GM19238 (cell line): ENCODE data around the gene TSPAN18.

Experiments used
- DNase-seq: peaks from one replicate; pipeline ENCODE4 v3.0.0; 2011; ENCODE audit warnings: low spot score; ENCODE audit not compliant: insufficient read length

Gene TSPAN18

DNA sequence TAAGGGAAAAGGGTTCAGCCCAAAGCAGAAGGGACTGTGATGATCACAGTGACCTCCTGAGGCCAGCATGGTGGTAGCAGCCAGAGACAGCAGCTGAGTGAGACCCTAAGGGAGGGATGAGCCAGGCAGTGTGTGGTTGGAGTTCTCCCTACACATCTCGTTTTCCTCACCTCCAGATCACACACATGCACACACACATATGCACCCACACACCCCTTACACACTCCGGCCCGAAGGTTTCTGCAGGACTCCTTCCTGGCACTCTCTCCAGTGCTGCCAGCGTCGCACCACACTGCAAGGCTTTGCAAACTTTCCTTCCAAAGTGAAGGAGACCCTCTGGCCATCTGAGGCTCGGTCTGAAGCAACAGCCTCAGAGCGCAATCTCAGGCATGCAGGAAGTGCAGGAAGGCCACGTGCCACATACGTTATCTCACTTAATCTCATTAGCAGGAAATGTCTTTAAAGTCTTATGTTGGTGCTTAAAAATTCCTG, 250.8 kb downstream of the TSPAN18 start:
- DNase-seq: no peak

DNA sequence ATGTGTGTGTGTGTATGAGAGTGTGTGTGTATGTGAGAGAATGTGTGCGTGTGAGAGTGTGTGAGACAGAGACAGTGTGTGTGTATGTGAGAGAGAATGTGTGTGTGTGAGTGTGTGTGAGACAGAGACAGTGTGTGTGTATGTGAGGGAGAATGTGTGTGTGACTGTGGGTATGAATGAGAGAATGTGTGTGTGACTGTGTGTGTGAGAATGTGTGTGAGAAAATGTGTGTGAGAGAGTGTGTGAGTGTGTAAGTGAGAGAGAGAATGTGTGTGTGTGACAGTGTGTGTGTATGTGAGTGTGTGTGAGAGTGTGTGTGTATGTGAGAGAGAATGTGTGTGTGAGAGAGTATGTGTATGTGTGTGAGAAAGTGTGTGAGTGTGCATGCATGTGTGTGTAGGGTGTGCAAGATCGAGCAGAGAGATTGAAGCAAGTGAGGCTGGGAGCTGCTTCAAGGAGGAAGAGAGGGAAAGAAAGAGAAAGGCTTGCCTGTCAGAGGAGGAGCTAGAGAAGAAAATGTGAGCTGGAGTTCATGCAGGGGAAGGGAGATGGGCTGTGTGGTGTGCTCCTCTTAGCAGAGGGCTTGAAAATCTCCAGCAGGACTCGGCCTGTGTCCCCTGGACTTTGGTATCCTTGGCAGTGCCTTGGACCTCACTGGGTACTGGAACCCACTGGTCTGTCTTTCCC, 251.7 kb downstream of the TSPAN18 start:
- DNase-seq: no peak

DNA sequence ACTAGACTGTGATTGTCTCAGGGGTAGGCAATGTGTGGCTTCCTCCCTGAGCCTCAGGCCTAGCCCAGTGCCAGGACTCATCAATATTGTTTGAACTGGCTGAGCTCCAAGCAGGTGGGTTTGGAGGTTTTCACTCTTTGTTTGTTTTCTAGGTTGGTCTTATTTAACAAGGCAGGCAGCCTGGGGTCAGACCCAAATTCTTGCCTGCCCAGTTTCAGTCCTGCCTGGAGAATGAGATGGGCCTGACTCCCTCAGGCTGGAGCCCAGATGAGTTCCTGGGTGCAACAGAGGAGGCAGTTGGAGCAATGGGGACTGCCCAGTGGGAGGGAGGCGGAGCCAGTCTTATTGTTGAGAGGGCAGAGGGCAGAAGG, 252.2 kb downstream of the TSPAN18 start:
- DNase-seq: no peak

DNA sequence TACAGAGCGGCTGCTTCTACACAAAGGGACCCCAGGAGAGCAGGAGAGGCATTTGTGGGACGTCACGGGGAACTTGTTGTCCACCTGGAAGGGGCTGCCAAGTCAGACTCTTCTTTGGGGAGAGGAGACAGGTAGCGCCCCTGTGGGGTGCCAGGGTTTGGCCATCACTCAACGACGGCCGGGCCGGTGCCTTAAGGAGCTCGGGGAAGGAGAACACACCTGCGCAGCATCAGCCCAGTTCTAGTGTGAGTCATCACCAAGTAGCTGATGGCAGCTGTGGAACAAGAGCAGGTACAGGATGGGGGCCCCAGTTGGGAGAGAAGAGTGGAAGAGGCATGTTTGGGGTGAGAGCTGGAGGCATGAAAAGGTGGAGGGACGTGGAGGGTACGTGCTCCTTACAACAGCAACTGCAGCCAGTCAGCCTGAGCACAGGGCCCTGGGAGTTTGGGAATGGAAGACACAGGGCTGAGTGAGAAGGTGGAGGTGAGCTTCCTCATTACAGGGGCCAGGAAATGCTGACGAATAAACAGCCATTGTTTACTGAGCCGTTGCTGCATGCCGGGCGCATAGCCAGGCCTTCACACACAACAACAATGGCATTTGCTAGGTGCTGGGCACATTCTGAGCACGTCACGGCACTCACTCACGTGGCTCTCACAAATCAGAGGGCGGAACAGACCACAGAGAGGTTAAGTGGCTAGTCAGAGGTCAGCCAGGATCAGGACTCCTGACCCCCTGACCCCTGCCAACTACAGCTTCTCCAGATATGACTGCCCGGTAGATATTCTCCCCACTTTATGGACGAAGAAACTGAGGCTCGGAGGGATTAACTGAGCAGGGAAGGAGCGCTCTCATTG, 253.0 kb downstream of the TSPAN18 start:
- no peak for DNase-seq

DNA sequence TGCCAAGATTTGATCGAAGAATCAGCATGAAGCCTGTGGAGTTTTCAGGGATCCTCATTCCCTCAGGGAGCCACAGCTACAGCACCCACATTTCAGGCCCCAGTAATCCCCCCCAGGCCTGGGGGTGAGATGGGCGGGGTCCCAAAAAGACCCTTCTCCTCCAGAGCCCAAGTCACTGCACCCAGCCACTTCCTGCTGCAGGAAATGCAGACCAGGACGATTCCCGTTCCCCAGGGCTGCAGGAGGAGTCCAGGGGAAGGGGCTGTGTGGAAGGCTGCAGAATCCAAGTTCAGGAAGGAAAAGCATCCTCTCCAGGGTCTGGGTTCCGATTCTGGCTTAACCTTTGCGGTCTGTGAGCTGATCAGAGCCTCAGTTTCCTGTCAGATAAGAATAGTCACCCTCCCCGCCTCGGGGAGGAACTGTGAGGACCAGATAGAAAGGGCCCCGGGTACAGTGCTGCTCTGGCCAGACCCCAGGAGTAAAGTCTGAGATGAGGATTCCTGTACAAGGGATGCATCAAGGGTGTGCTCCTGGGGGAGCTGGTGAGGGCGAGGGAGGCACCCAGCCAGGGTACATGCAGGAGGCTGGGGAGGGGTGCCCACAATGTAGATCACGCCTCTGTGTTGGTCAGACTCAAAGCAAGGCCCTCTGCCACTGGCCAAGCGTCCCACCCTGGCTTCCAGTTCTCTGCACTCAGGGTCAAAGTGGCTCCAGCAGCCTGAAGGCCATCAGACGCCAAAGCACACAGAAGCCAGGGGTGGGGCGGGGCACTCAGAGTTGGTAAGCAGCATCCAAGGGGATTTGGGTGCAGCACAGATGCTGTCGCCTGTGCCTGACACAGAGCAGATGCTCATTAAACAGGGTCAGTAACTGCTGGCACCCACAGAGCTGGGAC, 254.0 kb downstream of the TSPAN18 start:
- no peak for DNase-seq
